HG03095 (cell line): ENCODE results near the gene FGF3.

ENCODE experiments used
- ATAC-seq: cut with Tn5 transposase; IDR thresholded peaks from one replicate; pipeline ENCODE4 v1.9.1; 2021; ENCODE audit warnings: moderate library complexity; ENCODE audit not compliant: unreplicated experiment

FGF3 gene

GRCh38 chr11:69825037-69825834 lies 6.0 kb upstream of the FGF3 start:
- no peak for ATAC-seq

GRCh38 chr11:69823641-69824265 lies 4.5 kb upstream of the FGF3 start:
- ATAC-seq: no peak

- no peak for ATAC-seq
Measured at GRCh38 chr11:69822676-69823494, 3.7 kb upstream of the FGF3 start.

GRCh38 chr11:69821511-69822040 lies 2.4 kb upstream of the FGF3 start:
- ATAC-seq: no peak

GRCh38 chr11:69820441-69820840 lies 1.2 kb upstream of the FGF3 start:
- ATAC-seq: no peak

GRCh38 chr11:69819541-69820070 lies 390 bp upstream of the FGF3 start:
- ATAC-seq: no peak

- ATAC-seq: no peak
Measured at GRCh38 chr11:69818231-69818602, 999 bp downstream of the FGF3 start.

GRCh38 chr11:69817265-69818230 lies 1.7 kb downstream of the FGF3 start:
- no peak for ATAC-seq

GRCh38 chr11:69816671-69817070 lies 2.5 kb downstream of the FGF3 start:
- ATAC-seq: no peak

GRCh38 chr11:69815973-69816372 lies 3.2 kb downstream of the FGF3 start:
- no peak for ATAC-seq

- ATAC-seq: no peak
Measured at GRCh38 chr11:69814902-69815301, 4.3 kb downstream of the FGF3 start.

GRCh38 chr11:69814411-69814810 lies 4.8 kb downstream of the FGF3 start:
- no peak for ATAC-seq

GRCh38 chr11:69813839-69814238 lies 5.4 kb downstream of the FGF3 start:
- ATAC-seq: no peak

GRCh38 chr11:69812946-69813345 lies 6.3 kb downstream of the FGF3 start:
- no peak for ATAC-seq

GRCh38 chr11:69812256-69812655 lies 7.0 kb downstream of the FGF3 start:
- ATAC-seq: no peak

GRCh38 chr11:69811431-69811830 lies 7.8 kb downstream of the FGF3 start:
- ATAC-seq: no peak

- no peak for ATAC-seq
Measured at GRCh38 chr11:69810289-69811118, 8.7 kb downstream of the FGF3 start.

- ATAC-seq: no peak
Measured at GRCh38 chr11:69808667-69809086, 10.5 kb downstream of the FGF3 start.

GRCh38 chr11:69807106-69807815 lies 12.0 kb downstream of the FGF3 start:
- no peak for ATAC-seq
